GM19099 (cell line): Measurements from ENCODE around the gene ATF4.

ENCODE experiments used
- POLR2A ChIP-seq: IDR thresholded peaks from 3 replicates; pipeline ENCODE4 v1.6.1; 2011; ENCODE audit warnings: low read depth; ENCODE audit not compliant: insufficient read length; ENCODE audit errors: extremely low read depth

ATF4 gene, protein sequence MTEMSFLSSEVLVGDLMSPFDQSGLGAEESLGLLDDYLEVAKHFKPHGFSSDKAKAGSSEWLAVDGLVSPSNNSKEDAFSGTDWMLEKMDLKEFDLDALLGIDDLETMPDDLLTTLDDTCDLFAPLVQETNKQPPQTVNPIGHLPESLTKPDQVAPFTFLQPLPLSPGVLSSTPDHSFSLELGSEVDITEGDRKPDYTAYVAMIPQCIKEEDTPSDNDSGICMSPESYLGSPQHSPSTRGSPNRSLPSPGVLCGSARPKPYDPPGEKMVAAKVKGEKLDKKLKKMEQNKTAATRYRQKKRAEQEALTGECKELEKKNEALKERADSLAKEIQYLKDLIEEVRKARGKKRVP

DNA sequence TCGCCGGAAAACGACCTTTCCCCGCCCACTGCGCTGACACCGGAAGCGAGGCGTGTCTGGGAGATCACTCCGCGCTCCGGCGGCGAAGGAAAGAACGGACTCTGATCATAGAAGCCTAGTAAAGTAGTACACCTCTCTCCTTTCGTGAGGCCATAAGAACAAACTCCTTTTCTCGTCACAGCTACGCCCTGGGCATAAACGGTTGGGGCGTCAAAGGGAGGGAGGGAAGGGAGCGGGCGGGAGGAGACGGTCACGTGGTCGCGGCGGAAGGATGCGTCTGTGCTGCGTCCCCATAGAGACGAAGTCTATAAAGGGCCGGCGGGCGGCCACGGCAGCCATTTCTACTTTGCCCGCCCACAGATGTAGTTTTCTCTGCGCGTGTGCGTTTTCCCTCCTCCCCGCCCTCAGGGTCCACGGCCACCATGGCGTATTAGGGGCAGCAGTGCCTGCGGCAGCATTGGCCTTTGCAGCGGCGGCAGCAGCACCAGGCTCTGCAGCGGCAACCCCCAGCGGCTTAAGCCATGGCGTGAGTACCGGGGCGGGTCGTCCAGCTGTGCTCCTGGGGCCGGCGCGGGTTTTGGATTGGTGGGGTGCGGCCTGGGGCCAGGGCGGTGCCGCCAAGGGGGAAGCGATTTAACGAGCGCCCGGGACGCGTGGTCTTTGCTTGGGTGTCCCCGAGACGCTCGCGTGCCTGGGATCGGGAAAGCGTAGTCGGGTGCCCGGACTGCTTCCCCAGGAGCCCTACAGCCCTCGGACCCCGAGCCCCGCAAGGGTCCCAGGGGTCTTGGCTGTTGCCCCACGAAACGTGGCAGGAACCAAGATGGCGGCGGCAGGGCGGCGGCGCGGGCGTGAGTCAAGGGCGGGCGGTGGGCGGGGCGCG is at the start of gene ATF4:
ATF4 (plus strand) TSS at position 337 of the 880 bp plus-strand sequence. CDS start 884 bp downstream, outside the sequence.
- peak; percentile 99 for TF ChIP-seq POLR2A

DNA sequence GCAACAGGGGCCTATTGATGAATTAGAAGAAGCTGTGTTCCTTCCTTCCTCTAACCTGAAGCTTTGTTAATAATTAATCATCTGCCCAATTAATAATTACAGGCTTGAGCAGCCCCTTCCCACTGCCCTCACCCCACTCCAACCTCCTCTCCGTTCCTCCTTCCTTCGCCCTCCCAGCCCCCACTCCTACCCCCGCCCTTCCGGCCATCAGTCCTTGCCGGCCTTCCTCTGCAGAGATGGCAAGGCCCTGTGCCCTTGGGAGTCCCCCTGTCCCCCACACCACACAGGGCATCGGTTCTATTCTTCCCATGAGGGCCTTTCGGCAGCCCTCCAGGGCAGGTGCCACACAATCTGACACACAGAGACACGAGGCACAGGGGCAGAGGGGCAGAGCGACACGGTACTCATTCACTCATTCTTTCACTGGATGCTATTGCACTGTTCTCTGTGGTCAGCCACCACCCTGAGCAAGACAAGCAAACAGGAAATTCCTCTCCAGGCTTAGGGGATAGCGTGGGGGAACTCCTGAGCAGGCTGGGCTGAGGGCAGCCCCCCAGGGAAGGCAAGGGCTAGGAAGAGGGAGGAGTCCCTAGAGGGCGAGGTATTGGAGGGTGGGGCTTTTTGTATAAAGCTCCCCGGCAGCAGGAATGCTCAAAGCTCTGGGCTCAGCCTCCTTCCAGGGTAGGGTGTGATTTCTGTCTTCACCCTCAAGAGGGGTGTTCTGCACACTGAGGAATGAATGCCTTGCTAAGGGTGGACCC is 48.8 kb upstream of the ATF4 start:
- TF ChIP-seq POLR2A = peak; percentile 59

DNA sequence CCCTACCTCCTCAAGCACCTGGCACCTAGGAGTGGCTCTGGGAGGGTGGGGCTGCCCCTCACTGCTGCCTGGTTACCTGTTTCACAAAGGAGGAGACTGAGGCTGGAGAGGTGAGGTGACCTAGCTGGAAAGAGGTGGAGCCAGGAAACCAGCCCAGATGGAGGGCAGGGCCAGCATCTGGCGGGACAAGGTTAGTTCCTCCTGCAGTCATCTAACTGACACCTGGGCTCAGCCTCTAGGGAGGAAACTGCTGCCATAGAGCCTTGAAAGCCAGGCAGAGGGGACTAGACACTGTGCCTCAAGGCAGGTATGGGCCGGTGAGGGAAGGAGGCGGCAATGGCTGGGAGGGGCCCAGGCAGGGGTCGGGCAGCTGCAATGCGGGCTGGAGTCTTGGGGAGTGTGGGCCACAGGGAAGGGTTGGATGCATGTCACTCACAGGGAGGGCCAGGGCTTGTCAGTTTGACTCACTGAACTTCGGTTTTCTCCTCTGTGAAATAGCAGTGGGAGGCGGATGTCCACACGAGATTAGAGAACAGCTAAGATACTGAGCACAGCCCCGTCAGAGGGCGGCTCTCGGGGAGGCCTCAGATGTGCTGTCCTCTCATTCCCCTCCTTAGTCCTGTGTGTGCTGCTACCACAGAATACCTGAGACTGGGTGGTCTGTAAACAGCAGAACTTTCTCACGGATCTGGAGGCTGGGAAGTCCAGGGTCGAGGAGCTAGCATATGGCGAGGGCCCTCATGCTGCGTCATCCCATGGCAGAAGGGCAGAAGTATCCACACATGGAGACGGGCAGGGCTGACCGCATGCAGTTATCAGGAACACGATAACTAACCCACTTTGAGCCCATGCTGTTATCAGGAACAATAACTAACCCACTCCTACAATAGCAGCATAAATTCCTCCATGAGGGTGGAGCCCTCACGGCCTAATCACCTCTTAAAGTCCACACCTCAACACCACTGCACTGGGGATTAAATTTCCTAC is 47.5 kb upstream of the ATF4 start:
- peak; percentile 35 for TF ChIP-seq POLR2A

DNA sequence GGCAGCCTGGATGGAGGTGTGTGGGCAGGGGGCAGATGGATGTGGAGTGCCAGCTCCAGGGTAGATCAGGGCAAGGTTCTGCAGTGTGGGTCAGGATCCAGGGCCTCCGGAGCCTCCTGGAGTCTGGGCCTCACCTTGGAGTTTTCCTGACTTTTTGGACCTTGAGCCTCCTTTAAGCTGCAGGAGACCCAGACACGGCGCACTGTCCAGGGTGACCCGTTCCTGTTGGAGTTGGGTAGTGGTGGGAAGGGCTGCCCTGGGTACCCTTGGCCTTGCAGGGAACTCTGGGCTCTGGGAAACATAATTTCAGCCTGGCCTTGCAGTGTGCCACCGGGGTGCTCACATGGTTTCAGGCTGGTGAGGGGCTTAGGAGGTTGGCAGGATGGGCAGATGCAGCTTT is 46.5 kb upstream of the ATF4 start:
- TF ChIP-seq POLR2A = no peak

DNA sequence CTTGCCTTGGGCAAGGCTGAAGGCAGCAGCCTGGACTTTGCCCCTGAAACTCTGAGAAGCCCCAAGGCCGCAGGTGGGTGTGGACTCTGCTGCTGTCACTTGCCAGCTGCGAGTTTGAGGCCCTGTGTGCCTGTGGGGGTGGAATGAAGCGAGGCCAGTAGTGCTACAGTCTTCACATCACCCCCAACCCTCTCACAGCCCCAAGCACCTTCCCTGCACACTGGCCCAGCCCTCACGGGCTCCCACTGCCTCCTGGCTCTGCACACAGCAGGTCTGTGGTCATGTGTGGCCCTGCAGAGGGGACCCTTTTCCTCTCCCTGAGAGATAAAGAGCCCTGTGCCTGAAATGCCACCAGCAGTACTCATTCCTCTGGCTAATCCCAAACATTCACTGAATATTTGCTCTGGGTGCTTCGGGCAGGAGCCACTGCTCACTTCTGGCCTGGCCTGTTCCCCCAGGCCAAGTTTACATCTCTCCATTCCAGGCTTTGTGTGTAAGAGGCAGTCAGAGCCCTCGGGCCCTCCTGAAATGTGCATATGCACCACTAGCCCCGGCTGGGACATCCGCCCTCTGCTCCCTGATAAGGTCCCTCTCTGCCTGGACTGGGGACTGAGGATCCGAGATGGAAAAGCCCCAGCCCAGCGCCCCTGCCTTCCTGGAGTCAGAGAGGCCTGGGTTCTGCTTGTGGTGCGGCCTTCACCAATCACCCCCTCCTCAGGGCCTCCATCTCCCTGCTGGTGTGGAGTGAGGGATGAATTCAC is 45.8 kb upstream of the ATF4 start:
- no peak for TF ChIP-seq POLR2A

DNA sequence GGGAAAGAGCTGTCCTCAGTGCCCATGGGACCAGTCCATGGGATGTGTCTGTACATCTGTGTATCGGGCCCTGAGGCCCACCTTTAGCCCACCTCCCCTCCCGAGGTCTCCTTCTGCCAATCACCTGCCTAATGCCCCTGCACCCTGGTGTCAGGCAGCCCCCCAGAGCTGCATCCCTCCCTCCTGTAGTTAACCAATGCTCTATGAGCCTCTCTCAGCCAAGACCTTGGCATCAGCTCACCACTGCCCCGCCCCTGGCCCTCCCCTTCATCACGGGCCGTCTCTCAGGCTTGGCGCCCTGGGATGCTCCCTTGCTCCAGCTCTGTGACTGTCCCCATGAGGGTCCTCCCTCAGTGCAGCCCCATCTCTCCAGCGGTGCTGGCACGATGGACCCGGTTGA is 45.0 kb upstream of the ATF4 start:
- TF ChIP-seq POLR2A = no peak

DNA sequence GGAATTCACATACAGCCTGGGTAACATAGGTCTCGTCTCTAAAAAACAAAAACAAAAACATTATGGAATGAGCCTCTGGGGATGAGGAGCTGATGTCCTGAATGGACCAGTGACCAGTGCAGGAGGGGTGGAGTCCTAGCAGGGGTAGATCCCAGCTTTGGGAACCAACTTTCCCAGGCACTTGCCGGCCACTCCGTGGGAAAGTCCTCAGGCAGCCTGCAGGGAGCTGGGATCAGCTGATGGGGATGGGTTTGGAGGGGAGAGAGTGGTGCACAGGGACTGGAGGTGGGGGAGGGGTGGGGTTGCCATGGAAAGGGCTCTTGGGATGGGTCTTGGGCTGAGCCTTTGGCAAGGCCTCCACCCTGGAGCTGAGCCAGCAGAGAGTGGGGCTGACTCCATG is 44.5 kb upstream of the ATF4 start:
- TF ChIP-seq POLR2A = no peak

DNA sequence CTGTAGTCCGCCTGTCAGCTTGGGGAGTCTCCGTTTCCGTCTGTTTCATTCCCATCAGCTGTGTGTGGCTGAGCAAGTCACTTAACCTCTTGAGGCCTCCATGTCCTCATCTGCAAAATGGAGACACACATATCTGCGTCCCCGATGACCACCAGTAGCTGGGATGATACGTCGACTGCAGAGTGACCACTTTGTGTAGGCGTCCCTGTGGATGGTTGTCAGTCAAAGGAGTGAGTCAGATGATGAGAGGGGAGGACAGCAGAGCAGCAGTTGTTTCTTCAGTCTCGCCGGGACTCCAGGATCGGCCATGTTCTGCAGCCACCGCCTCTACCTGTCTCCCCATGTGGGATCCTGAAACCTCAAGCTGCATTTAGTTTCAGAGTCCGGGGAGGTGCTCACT is 43.7 kb upstream of the ATF4 start:
- no peak for TF ChIP-seq POLR2A

DNA sequence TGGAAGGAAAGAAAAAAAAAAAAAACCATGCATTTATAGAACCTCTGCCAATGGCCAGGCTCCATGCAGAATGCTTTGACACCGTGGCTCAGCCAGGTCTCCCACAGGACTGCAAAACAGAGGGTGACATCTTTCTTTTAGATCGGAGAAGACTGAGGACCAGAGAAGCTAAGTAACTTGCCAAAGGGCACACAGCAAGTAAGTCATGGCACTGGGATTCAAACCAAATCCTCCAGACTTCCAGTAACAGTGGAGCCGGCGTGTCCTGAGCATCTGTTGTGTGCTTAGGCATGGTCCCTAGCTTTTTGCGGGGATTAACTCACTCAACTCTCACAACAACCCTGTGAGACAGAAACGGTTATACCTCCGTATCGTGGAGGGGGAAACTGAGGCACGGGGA is 42.8 kb upstream of the ATF4 start:
- TF ChIP-seq POLR2A = no peak

DNA sequence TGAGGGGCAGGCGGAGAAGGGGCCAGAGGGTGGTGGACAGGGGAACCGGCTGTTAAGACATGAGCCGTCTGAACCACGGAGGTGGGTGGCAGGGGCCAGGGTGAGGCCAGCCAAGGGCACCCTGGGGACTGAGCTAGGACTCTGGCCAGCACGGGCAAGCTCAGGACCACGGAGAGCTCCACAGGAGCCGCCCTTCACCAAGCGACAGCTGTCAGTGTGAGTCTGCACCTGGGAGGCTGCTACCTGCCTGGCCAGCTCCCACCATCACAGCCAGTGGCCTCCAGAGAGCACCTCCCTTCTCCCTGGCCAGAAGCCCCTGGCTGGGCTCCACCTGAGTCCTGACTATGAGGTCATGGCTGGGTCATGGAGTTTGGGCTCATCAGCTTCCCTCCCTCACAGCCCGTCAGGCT is 41.9 kb upstream of the ATF4 start:
- no peak for TF ChIP-seq POLR2A

DNA sequence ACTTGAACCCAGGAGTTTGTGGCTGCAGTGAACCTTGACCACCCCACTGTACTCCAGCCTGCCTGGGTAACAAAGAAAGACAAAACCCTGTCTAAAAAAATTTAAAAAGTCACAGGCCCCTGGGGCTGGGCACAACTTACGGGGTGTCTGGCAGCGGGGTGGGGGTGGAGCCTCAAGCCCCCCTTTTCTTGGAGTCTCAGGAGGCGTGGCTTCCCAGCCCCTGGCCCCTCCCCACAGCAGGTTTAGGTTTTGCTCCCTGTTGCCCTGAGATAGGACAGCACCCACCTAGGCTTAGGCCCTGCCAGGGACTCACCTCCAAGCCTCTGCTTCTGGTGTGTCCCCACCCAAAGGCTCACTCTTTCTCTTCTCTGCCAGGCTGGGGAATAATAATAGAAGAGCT is 41.1 kb upstream of the ATF4 start:
- no peak for TF ChIP-seq POLR2A

DNA sequence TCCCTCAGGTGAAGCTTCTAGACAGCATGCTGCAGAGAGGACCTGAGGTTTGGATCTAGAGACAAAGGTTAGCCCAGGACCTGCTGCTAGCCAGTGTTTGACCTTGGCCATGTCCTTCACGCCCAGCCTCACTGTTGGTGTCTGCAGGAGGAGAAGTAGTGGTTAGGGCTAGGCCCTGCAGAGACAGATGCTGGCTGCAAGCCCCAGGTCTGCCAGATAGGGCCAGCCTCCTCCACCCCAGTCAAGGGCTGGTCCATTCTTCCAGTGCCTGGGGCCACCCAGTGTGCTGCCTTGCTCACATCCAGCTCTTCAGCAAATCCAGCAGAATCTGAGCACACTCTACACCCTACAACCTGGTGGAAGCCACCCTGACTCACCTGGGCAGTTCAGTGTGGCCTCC is 39.8 kb upstream of the ATF4 start:
- TF ChIP-seq POLR2A = no peak

DNA sequence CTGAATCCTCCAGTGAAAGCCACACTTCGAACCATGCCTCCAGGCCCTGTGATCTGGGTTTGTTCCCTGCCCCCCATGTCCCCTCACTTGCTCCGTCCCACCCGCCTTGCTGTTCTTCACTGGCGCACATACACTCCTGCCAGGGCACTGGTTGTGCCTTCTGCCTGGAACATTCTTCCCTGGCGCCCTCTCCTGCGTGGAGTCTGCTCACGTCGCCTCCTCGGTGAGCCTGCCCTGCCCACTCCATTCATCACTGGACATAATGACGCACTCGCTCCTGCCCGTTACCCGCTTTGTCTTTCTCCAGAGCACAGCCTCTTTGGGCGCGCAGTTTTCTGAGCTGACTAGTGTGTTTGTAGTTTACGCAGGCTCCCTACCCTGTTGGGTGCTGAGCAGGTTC is 39.3 kb upstream of the ATF4 start:
- no peak for TF ChIP-seq POLR2A
